GM23338 (cell line): ENCODE measurements around the gene CD48. TPM values are rescaled to one million over a fixed set of nuclear protein-coding genes. Genes with fewer than 3 reads are reported as not detected.

Source experiments
- ATAC-seq: fragments of 200-7000 bp; cut with Tn5 transposase; 3 replicates; pipeline ENCODE4 v1.9.1; 2020
- DNase-seq: peaks from one replicate; pipeline ENCODE4 v3.0.0-alpha.2; 2015; ENCODE audit warnings: low spot score
- H2AFZ ChIP-seq: fragments of 200-600 bp; sonication (generic); 2 replicates; pipeline ENCODE4 v1.8.0; 2016; ENCODE audit warnings: antibody characterized with exemption, mild to moderate bottlenecking, moderate library complexity
- H3F3A ChIP-seq: fragments of 200-600 bp; sonication (generic); replicated peaks from 2 replicates; pipeline ENCODE4 v1.8.0; 2017; ENCODE audit warnings: antibody characterized with exemption, mixed run types, low read depth
- H3K27ac ChIP-seq: fragments of 200-600 bp; sonication (generic); 2 replicates; pipeline ENCODE4 v1.6.1; 2016; ENCODE audit warnings: low read depth
- H3K27me3 ChIP-seq: fragments of 200-600 bp; sonication (generic); 2 replicates; pipeline ENCODE4 v1.8.0; 2016; ENCODE audit warnings: mild to moderate bottlenecking, mixed run types, moderate library complexity; ENCODE audit not compliant: insufficient read depth
- H3K36me3 ChIP-seq: fragments of 200-600 bp; sonication (generic); 2 replicates; pipeline ENCODE4 v1.8.0; 2016; ENCODE audit warnings: mild to moderate bottlenecking; ENCODE audit not compliant: insufficient read depth
- H3K4me1 ChIP-seq: fragments of 200-600 bp; sonication (generic); 2 replicates; pipeline ENCODE4 v1.8.0; 2016; ENCODE audit warnings: mild to moderate bottlenecking, moderate library complexity; ENCODE audit not compliant: insufficient read depth
- H3K4me2 ChIP-seq: fragments of 200-600 bp; sonication (generic); 2 replicates; pipeline ENCODE4 v1.7.1; 2017; ENCODE audit warnings: mixed run types
- H3K4me3 ChIP-seq: fragments of 200-600 bp; sonication (generic); 2 replicates; pipeline ENCODE4 v1.6.1; 2016; ENCODE audit warnings: mixed run types
- H3K79me2 ChIP-seq: fragments of 200-600 bp; sonication (generic); replicated peaks from 2 replicates; pipeline ENCODE4 v1.8.0; 2017; ENCODE audit warnings: mild to moderate bottlenecking; ENCODE audit not compliant: insufficient read depth
- H3K9me2 ChIP-seq: fragments of 200-600 bp; sonication (generic); 2 replicates; pipeline ENCODE4 v1.8.0; 2017; ENCODE audit not compliant: insufficient read depth
- H4K20me1 ChIP-seq: fragments of 200-600 bp; sonication (generic); replicated peaks from 2 replicates; pipeline ENCODE4 v1.8.0; 2017; ENCODE audit warnings: mild to moderate bottlenecking; ENCODE audit not compliant: insufficient read depth
- H3K27ac Mint-ChIP-seq: 2 replicates; pipeline ENCODE4 v1.8.0; 2020; ENCODE audit warnings: inconsistent platforms, mild to moderate bottlenecking, moderate library complexity, mixed read lengths
- H3K27me3 Mint-ChIP-seq: 3 replicates; pipeline ENCODE4 v1.8.0; 2022; ENCODE audit warnings: low read depth, mild to moderate bottlenecking, moderate library complexity, mixed read lengths, inconsistent platforms; ENCODE audit not compliant: insufficient read depth, poor library complexity
- H3K36me3 Mint-ChIP-seq: 3 replicates; pipeline ENCODE4 v1.8.0; 2021; ENCODE audit warnings: low read depth, mild to moderate bottlenecking, inconsistent platforms, moderate library complexity, mixed read lengths
- H3K4me1 Mint-ChIP-seq: 3 replicates; pipeline ENCODE4 v1.8.0; 2020; ENCODE audit warnings: mild to moderate bottlenecking, inconsistent platforms, mixed read lengths
- H3K4me3 Mint-ChIP-seq: 3 replicates; pipeline ENCODE4 v1.8.0; 2021; ENCODE audit warnings: moderate library complexity, mild to moderate bottlenecking, inconsistent platforms, mixed read lengths
- H3K9me3 Mint-ChIP-seq: 3 replicates; pipeline ENCODE4 v1.8.0; 2020; ENCODE audit warnings: moderate library complexity, mild to moderate bottlenecking, inconsistent platforms, mixed read lengths
- CREB1 ChIP-seq: fragments of 250-450 bp; sonication (Bioruptor Pico); IDR thresholded peaks from 2 replicates; pipeline ENCODE4 v1.5.0; 2020; ENCODE audit warnings: low read depth, mild to moderate bottlenecking, moderate library complexity
- EZH2 ChIP-seq: fragments of 200-600 bp; sonication (generic); IDR thresholded peaks from one replicate; pipeline ENCODE4 v1.8.0; 2017; ENCODE audit warnings: antibody characterized with exemption, mild to moderate bottlenecking, low read depth; ENCODE audit not compliant: unreplicated experiment
- JUNB ChIP-seq: IDR thresholded peaks from one replicate; pipeline ENCODE4 v1.6.1; 2016; ENCODE audit warnings: antibody characterized with exemption; ENCODE audit not compliant: unreplicated experiment
- NANOG ChIP-seq: IDR thresholded peaks from 2 replicates; pipeline ENCODE4 v1.6.1; 2016; ENCODE audit warnings: antibody characterized with exemption, borderline replicate concordance
- POLR2AphosphoS5 ChIP-seq: IDR thresholded peaks from 2 replicates; pipeline ENCODE4 v1.6.1; 2016; ENCODE audit warnings: antibody characterized with exemption, low read depth
- REST ChIP-seq: IDR thresholded peaks from one replicate; pipeline ENCODE4 v1.6.1; 2018; ENCODE audit warnings: antibody characterized with exemption; ENCODE audit not compliant: unreplicated experiment
- STAT1 ChIP-seq: IDR thresholded peaks from one replicate; pipeline ENCODE4 v1.6.1; 2016; ENCODE audit warnings: antibody characterized with exemption; ENCODE audit not compliant: unreplicated experiment
- ZNF331 ChIP-seq: fragments of 250-450 bp; sonication (Bioruptor Pico); IDR thresholded peaks from 2 replicates; pipeline ENCODE4 v1.5.0; 2020; ENCODE audit warnings: low read depth, mild to moderate bottlenecking, moderate library complexity
- polyA plus RNA-seq: library from polyadenylated mRNA; unstranded; fragments of >200 nt; fragmentation: Nextera tagmentation; extraction: Ambion mirVana; gene quantifications from 2 replicates; pipeline ENCODE4 v1.2.1, GENCODE V29; 2016
- total RNA-seq: library from RNA; depleted of rRNA; stranded (reverse); fragments of >200 nt; shearing (Covaris generic); gene quantifications from 2 replicates; pipeline ENCODE4 v1.2.3, GENCODE V29; 2014
- TF ChIP-seq, protein P1 (sequence below): fragments of 250-450 bp; sonication (Bioruptor Pico); IDR thresholded peaks from 2 replicates; pipeline ENCODE4 v1.5.0; 2020; ENCODE audit warnings: mild to moderate bottlenecking, moderate library complexity
- TF ChIP-seq, protein P2 (sequence below), 2 experiments: fragments of 200-600 bp in 1 of 2; sonication (generic) in 1 of 2; conservative IDR thresholded peaks; 2 replicates each; pipeline versions ENCODE4 v1.5.1 to v1.6.1; 2016 to 2017; ENCODE audit warnings: antibody characterized with exemption in 2 of 2, low read depth in 2 of 2, mild to moderate bottlenecking in 2 of 2, moderate library complexity in 1 of 2

CD48 gene
- total and polyA plus RNA-seq, 2 experiments from 2014 or later: 0.34 to 0.45 TPM

DNA sequence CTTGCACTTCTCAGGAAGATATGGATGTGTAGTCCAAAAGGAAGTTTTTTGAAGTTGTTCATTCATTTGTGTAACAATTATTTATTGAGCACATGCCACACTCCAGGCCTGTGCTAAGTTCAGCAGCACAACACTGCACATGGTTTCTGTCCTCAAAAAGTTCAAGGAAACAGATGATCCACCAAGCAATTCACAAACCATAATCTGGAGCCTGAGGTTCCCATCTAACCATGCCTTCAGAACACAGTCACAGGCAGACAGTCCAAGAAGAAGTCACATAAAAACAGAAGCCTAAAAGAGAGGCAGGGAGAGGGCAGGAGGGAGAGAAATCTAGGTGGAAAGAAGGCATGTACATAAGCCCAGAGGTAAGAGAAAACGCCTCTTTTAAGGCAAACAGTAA lies 1.9 kb downstream of the CD48 start (continued):
- TF ChIP-seq, protein P1, sequence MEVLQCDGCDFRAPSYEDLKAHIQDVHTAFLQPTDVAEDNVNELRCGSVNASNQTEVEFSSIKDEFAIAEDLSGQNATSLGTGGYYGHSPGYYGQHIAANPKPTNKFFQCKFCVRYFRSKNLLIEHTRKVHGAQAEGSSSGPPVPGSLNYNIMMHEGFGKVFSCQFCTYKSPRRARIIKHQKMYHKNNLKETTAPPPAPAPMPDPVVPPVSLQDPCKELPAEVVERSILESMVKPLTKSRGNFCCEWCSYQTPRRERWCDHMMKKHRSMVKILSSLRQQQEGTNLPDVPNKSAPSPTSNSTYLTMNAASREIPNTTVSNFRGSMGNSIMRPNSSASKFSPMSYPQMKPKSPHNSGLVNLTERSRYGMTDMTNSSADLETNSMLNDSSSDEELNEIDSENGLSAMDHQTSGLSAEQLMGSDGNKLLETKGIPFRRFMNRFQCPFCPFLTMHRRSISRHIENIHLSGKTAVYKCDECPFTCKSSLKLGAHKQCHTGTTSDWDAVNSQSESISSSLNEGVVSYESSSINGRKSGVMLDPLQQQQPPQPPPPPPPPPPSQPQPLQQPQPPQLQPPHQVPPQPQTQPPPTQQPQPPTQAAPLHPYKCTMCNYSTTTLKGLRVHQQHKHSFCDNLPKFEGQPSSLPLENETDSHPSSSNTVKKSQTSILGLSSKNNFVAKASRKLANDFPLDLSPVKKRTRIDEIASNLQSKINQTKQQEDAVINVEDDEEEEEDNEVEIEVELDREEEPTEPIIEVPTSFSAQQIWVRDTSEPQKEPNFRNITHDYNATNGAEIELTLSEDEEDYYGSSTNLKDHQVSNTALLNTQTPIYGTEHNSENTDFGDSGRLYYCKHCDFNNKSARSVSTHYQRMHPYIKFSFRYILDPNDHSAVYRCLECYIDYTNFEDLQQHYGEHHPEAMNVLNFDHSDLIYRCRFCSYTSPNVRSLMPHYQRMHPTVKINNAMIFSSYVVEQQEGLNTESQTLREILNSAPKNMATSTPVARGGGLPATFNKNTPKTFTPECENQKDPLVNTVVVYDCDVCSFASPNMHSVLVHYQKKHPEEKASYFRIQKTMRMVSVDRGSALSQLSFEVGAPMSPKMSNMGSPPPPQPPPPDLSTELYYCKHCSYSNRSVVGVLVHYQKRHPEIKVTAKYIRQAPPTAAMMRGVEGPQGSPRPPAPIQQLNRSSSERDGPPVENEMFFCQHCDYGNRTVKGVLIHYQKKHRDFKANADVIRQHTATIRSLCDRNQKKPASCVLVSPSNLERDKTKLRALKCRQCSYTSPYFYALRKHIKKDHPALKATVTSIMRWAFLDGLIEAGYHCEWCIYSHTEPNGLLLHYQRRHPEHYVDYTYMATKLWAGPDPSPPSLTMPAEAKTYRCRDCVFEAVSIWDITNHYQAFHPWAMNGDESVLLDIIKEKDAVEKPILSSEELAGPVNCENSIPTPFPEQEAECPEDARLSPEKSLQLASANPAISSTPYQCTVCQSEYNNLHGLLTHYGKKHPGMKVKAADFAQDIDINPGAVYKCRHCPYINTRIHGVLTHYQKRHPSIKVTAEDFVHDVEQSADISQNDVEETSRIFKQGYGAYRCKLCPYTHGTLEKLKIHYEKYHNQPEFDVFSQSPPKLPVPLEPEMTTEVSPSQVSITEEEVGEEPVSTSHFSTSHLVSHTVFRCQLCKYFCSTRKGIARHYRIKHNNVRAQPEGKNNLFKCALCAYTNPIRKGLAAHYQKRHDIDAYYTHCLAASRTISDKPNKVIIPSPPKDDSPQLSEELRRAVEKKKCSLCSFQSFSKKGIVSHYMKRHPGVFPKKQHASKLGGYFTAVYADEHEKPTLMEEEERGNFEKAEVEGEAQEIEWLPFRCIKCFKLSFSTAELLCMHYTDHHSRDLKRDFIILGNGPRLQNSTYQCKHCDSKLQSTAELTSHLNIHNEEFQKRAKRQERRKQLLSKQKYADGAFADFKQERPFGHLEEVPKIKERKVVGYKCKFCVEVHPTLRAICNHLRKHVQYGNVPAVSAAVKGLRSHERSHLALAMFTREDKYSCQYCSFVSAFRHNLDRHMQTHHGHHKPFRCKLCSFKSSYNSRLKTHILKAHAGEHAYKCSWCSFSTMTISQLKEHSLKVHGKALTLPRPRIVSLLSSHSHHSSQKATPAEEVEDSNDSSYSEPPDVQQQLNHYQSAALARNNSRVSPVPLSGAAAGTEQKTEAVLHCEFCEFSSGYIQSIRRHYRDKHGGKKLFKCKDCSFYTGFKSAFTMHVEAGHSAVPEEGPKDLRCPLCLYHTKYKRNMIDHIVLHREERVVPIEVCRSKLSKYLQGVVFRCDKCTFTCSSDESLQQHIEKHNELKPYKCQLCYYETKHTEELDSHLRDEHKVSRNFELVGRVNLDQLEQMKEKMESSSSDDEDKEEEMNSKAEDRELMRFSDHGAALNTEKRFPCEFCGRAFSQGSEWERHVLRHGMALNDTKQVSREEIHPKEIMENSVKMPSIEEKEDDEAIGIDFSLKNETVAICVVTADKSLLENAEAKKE: no peak
- no peak for TF ChIP-seq POLR2AphosphoS5

GRCh38 chr1:160708801-160709200 lies 2.8 kb downstream of the CD48 start:
- no peaks in the 10 kb centered on the region for H3K27me3 ChIP-seq
- H3K27ac ChIP-seq: no peak overlapping the region
- no peaks in the 10 kb centered on the region for H3K4me1 ChIP-seq
- TF ChIP-seq ZNF331 (no peak), JUNB (no peak), STAT1 (no peak), POLR2AphosphoS5 (no peak), EZH2 (no peak), REST (no peak), NANOG (no peak), CREB1 (CRISPR knock-in tag) (no peak)
- TF ChIP-seq, protein P2, sequence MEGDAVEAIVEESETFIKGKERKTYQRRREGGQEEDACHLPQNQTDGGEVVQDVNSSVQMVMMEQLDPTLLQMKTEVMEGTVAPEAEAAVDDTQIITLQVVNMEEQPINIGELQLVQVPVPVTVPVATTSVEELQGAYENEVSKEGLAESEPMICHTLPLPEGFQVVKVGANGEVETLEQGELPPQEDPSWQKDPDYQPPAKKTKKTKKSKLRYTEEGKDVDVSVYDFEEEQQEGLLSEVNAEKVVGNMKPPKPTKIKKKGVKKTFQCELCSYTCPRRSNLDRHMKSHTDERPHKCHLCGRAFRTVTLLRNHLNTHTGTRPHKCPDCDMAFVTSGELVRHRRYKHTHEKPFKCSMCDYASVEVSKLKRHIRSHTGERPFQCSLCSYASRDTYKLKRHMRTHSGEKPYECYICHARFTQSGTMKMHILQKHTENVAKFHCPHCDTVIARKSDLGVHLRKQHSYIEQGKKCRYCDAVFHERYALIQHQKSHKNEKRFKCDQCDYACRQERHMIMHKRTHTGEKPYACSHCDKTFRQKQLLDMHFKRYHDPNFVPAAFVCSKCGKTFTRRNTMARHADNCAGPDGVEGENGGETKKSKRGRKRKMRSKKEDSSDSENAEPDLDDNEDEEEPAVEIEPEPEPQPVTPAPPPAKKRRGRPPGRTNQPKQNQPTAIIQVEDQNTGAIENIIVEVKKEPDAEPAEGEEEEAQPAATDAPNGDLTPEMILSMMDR (conservative IDR thresholded peaks at IDR 0.05; ENCODE audit: low read depth in 2 of 2): no peak
- no peaks in the 10 kb centered on the region for H3K9me2 ChIP-seq
- H3F3A ChIP-seq: no peaks in the 10 kb centered on the region
- Mint-ChIP-seq H3K4me1 (no peaks in the 10 kb centered on the region; the same call in 2 of the 3 replicates), H3K9me3 (no peaks in the 10 kb centered on the region), H3K4me3 (no peak overlapping the region), H3K27me3 (no peaks in the 10 kb centered on the region), H3K36me3 (no peaks in the 10 kb centered on the region), H3K27ac (no peak overlapping the region)
- no peaks in the 10 kb centered on the region for H3K36me3 ChIP-seq
- ATAC-seq (no peak), DNase-seq (no peak)
- H2AFZ ChIP-seq: no peak overlapping the region
- no peak overlapping the region for H3K4me2 ChIP-seq
- H3K79me2 ChIP-seq: no peaks in the 10 kb centered on the region
- no peak overlapping the region for H3K4me3 ChIP-seq
- H4K20me1 ChIP-seq: no peaks in the 10 kb centered on the region
